ENCODE results near the gene DNAJC19. TPM values are rescaled to one million over a fixed set of nuclear protein-coding genes. Genes with fewer than 3 reads are reported as not detected.

DNAJC19 gene
- total and polyA plus RNA-seq, 12 donors = 29.4 to 119 (median 75.7) TPM

DNA sequence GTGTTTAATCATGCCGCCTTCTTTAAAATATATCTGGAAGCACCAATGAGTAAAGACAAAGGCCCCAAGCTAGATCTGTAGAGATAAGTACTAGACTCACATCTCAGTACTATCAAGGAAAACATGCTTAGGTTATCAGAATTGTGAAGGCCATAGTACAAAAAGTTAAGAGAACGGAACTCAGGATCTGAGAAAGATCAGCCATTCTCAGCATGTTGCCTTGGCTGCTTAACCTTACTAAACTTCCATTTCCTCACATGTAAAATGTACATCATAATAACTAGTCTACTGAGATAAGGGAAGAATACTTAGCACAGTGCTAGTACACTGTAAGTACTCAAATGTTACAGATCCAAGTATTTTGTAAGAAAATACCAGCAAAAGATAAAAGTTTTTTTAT, 7.6 kb downstream of the DNAJC19 start:
- Histone ChIP-seq H3K4me3 (no peak overlapping the region), H3K4me1 (replicated peaks in 1 of 2) (peaks cover 3 to 27% of the 10 kb centered on the region in 2 donors), H3K27me3 (no peaks in the 10 kb centered on the region), H3K9me3 (replicated peaks in 1 of 3) (no peaks in the 10 kb centered on the region), H3K27ac (no peak overlapping the region), H3K36me3 (replicated peaks in 1 of 2) (peaks cover 0 to 26% of the 10 kb centered on the region in 2 donors)
- intact Hi-C loops (cut with DNase I) = no loop called here
- no peak for TF ChIP-seq POLR2A (IDR thresholded peaks at IDR 0.05)
- TF ChIP-seq, protein P1, sequence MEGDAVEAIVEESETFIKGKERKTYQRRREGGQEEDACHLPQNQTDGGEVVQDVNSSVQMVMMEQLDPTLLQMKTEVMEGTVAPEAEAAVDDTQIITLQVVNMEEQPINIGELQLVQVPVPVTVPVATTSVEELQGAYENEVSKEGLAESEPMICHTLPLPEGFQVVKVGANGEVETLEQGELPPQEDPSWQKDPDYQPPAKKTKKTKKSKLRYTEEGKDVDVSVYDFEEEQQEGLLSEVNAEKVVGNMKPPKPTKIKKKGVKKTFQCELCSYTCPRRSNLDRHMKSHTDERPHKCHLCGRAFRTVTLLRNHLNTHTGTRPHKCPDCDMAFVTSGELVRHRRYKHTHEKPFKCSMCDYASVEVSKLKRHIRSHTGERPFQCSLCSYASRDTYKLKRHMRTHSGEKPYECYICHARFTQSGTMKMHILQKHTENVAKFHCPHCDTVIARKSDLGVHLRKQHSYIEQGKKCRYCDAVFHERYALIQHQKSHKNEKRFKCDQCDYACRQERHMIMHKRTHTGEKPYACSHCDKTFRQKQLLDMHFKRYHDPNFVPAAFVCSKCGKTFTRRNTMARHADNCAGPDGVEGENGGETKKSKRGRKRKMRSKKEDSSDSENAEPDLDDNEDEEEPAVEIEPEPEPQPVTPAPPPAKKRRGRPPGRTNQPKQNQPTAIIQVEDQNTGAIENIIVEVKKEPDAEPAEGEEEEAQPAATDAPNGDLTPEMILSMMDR (IDR thresholded peaks at IDR 0.05) = no peak
- DNase-seq = no peak
- 71 to 74% (median 73%) methylated on average over 2 of the region's 2 CpGs for WGBS, 4 donors

DNA sequence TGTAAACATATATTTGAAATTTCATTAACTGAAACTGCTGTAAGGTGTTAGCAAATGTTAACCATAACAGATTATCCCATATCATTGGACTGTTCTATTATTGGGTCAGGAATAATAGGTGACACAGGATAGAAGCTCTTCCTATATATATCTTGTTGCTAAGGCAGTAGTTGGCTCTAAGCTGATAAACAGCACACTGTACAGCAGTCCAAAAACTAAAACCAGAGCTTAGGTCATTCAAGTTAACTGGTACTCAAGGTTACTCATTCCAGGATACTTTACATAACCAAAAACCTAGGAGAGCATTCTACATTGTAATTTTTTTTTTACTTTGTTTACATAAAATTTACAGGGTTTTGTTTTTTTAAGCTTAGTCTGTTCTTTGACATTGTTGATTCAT, 8.9 kb downstream of the DNAJC19 start:
- peaks cover 0 to 25% of the 10 kb centered on the region in 2 donors for H3K36me3 ChIP-seq (replicated peaks in 1 of 2)

DNA sequence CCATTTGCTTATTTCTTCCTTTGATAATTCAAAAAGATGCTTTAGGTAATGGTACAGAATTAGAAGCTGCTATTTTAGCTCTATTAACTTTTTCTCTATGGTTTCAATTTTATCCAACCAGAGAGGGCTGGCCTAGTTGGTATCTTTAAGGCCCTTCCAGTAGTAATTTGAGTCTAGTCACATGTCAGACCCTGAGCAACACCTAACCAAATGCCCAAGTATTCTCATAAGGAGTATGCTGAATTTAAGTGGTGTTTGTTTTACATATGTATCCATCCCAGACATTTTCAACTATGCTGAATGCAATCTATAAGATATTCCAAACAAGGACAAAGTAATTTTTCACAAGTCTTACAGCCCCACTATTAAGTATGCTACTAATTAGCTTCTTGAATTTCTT, 9.6 kb downstream of the DNAJC19 start:
- TF ChIP-seq, protein P1 (IDR thresholded peaks at IDR 0.05) = no peak
- TF ChIP-seq POLR2A (IDR thresholded peaks at IDR 0.05) = no peak
- Histone ChIP-seq H3K27me3 (no peaks in the 10 kb centered on the region), H3K4me3 (no peak overlapping the region), H3K4me1 (replicated peaks in 1 of 2) (peaks cover 3 to 21% of the 10 kb centered on the region in 2 donors), H3K9me3 (replicated peaks in 1 of 3) (no peaks in the 10 kb centered on the region), H3K27ac (no peak overlapping the region), H3K36me3 (replicated peaks in 1 of 2) (peaks cover 0 to 18% of the 10 kb centered on the region in 2 donors)
- intact Hi-C loops (cut with DNase I) = no loop called here
- no peak for DNase-seq

More for the DNA sequence above, 8.9 kb downstream of the DNAJC19 start:
- H3K27me3 ChIP-seq = no peaks in the 10 kb centered on the region
- H3K9me3 ChIP-seq (replicated peaks in 1 of 3) = no peaks in the 10 kb centered on the region
- DNase-seq = no peak
- no peak for TF ChIP-seq POLR2A (IDR thresholded peaks at IDR 0.05)
- TF ChIP-seq, protein P1 (IDR thresholded peaks at IDR 0.05) = no peak
- intact Hi-C loops (cut with DNase I) = no loop called here
- no peak overlapping the region for H3K4me3 ChIP-seq
- H3K27ac ChIP-seq = no peak overlapping the region
- peaks cover 3 to 24% of the 10 kb centered on the region in 2 donors for H3K4me1 ChIP-seq (replicated peaks in 1 of 2)

DNA sequence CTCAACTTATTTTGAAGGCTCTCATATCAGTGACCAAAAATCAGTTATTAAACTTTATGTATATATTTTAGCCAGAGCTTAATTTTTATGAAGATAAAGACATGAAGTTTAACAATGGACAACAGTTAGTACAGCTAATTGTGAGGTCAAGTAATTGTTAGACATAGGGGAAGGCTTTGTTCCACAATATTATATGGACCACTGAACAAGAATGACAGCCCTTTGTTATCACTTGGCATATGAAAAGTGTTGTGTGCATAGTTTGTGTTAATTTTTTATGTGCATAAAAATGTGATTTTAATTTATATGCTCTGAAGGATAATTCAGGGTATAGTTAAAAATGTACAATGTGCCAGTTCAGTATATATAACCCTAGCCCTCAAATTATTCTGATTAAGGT, 12.0 kb downstream of the DNAJC19 start:
- intact Hi-C loops (cut with DNase I) = no loop called here
- no peak for TF ChIP-seq POLR2A (IDR thresholded peaks at IDR 0.05)
- H3K4me3 ChIP-seq = no peak overlapping the region
- H3K27ac ChIP-seq = no peak overlapping the region
- DNase-seq = no peak
- no peaks in the 10 kb centered on the region for H3K9me3 ChIP-seq (replicated peaks in 1 of 3)
- peaks cover 0 to 11% of the 10 kb centered on the region in 2 donors for H3K36me3 ChIP-seq (replicated peaks in 1 of 2)
- no peaks in the 10 kb centered on the region for H3K27me3 ChIP-seq
- peaks cover 3 to 17% of the 10 kb centered on the region in 2 donors for H3K4me1 ChIP-seq (replicated peaks in 1 of 2)

DNA sequence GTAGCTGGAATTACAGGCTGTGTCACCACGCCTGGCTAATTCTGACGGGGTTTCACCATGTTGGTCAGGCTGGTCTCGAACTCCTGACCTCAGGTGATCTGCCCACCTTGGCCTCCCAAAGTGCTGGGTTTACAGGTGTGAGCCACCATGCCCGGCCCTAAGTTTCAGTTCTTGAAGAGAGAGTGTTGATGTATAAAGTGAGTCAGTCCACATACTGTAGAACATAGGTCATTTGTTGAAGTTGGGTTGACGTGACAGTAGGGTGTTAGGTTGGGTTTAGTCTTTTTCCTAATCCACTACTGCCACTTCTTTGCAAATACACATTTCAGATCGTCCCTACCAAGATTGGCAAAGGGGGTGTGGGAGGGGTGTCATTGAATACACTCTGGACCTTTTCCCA, 15.2 kb downstream of the DNAJC19 start:
- WGBS, 4 donors = 97 to 99% (median 97%) methylated on average over 3 to 6 of the region's 6 CpGs
- H3K27me3 ChIP-seq = no peaks in the 10 kb centered on the region
- H3K9me3 ChIP-seq (replicated peaks in 1 of 3) = no peaks in the 10 kb centered on the region
- intact Hi-C loops (cut with DNase I) = no loop called here
- H3K4me3 ChIP-seq = no peak overlapping the region
- H3K27ac ChIP-seq = no peak overlapping the region
- DNase-seq = no peak
- H3K4me1 ChIP-seq (replicated peaks in 1 of 2) = no peaks in the 10 kb centered on the region
- TF ChIP-seq POLR2A (IDR thresholded peaks at IDR 0.05) = no peak
- TF ChIP-seq, protein P1 (IDR thresholded peaks at IDR 0.05) = no peak
- peaks cover 0 to 24% of the 10 kb centered on the region in 2 donors for H3K36me3 ChIP-seq (replicated peaks in 1 of 2)

All from adrenal gland (tissue), 12 donors.